Ovary (tissue), 9 donors: ENCODE data around the gene CROCC. TPM values are rescaled to one million over a fixed set of nuclear protein-coding genes. Genes with fewer than 3 reads are reported as not detected.

ENCODE experiments used
- DNase-seq, 5 donors: peaks; one replicate each; pipeline ENCODE4 v3.0.0-alpha.2; 2019 to 2020
- H3K27ac ChIP-seq, 2 donors: fragments of 200-600 bp; one replicate each; pipeline versions ENCODE4 v1.5.1 to v1.8.0; 2019 to 2022
- H3K27me3 ChIP-seq: fragments of 200-600 bp; one replicate; pipeline ENCODE4 v1.8.0; 2022
- H3K36me3 ChIP-seq: fragments of 200-600 bp; sonication (generic); one replicate; pipeline ENCODE4 v1.5.1; 2019
- H3K4me1 ChIP-seq: one replicate; pipeline ENCODE4 v1.8.1; 2013; ENCODE audit warnings: mild to moderate bottlenecking, moderate library complexity; ENCODE audit not compliant: insufficient read depth
- H3K4me3 ChIP-seq: fragments of 200-600 bp; sonication (generic); one replicate; pipeline ENCODE4 v1.5.1; 2017
- H3K9me3 ChIP-seq, 2 donors: fragments of 200-600 bp in 1 of 2; sonication (generic) in 1 of 2; one replicate each; pipeline versions ENCODE4 v1.5.1 to v1.8.1; 2013 to 2019; ENCODE audit warnings: mild to moderate bottlenecking in 1 of 2, moderate library complexity in 1 of 2
- EP300 ChIP-seq: sonication (generic); formaldehyde crosslinking; IDR thresholded peaks from one replicate; pipeline ENCODE4 v1.6.1; 2017; ENCODE audit warnings: antibody characterized with exemption
- POLR2A ChIP-seq: fragments of 450-650 bp; IDR thresholded peaks from one replicate; pipeline ENCODE4 v1.6.1; 2017; ENCODE audit warnings: antibody characterized with exemption, mild to moderate bottlenecking, moderate library complexity
- WGBS, 3 donors: extraction: QIAGEN DNeasy Blood & Tissue Kit in 1 of 3; methylation state at CpG; one replicate each; pipeline versions ENCODE4 v1.1.5 to v1.1.7; 2013 to 2017; 5-methylcytosine and 5-hydroxymethylcytosine counted together
- intact Hi-C, 4 donors: fragments of 100-400 bp; cut with DNase I; formaldehyde crosslinking; loops; one replicate each; pipeline versions ENCODE4 v1.11.0 to v1.15.1; 2022 to 2023
- polyA plus RNA-seq, 2 donors: library from polyadenylated mRNA; stranded (reverse); fragments of 200-250 nt in 1 of 2; fragments of 350-450 nt in 1 of 2; fragmentation: Illumina TruSeq in 1 of 2; extraction: RNeasy Lipid Tissue Mini Kit (QIAGEN cat#74804) in 1 of 2; gene quantifications; one replicate each; pipeline ENCODE4 v1.2.3, GENCODE V29; 2013 to 2014
- total RNA-seq, 7 donors: library from RNA; depleted of rRNA in 2 of 7; stranded (reverse); fragments of >200 nt in 2 of 7; fragmentation: NEBNext Ultra II Directional in 3 of 7; extraction: Animal tissue kit (Norgen Biotek cat#: 25700) in 3 of 7; gene quantifications; one replicate each; pipeline versions ENCODE4 v1.1.0 to v1.2.4, GENCODE V29; 2016 to 2023
- TF ChIP-seq, protein P1 (sequence below), 3 donors: fragments of 450-650 bp in 2 of 3; fragments of 200-600 bp in 1 of 3; IDR thresholded peaks; one replicate each; pipeline versions ENCODE4 v1.5.1 to v1.8.0; 2016 to 2022; ENCODE audit warnings: antibody characterized with exemption in 3 of 3, mild to moderate bottlenecking in 1 of 3
- donor health status: DM: no; HTN: no; CAD: no; lungs with moderate emphysema.
- donor health status: DM: no; HTN: no; CAD: no.
- donor health status: Bipolar disorder and iron deficiency.
- donor health status: DM: yes; HTN: yes; CAD: no.
- donor health status: DM: no; HTN: no; CAD: no.
- donor health status: DM: yes; HTN: yes; CAD: no.

Gene CROCC
- total and polyA plus RNA-seq, 9 donors, result 1.7 to 49.1 (median 33.6) TPM

DNA sequence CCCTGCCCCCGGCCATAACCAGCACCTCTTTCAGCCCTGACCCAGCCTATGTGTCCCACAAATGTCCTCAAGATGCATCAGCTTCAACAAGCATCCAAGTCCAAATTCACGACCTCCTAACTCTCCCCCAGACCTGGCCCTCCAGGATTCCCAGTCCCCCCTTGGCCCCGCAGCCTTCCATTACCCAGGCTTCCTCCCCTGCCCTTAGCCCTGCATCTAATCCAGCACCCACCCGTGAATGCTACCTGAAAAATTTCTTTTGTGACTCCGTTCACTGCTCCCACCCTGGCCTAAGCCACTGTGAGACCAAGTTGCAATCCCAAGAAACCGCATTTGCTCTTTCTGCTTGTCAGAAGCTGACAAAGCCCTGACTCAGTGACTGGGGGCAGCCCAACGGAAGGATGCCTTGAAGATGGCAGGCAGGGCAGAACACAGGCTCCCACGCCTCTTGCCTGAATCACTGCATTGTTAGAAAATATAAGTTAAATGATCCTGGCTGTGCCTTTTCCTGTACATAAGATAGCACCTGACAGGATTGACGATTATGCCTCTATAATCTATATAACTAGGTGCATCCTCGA, 59.6 kb downstream of the CROCC start:
- H3K4me1 ChIP-seq, result peaks cover 7% of the 10 kb centered on the region
- intact Hi-C loops, result no loop called here
- no peak overlapping the region for H3K27ac ChIP-seq
- peak in 1 of 5 donors; percentile 34 for DNase-seq
- no peaks in the 10 kb centered on the region for H3K27me3 ChIP-seq
- no peaks in the 10 kb centered on the region for H3K9me3 ChIP-seq
- no peak overlapping the region for H3K4me3 ChIP-seq
- H3K36me3 ChIP-seq, result no peaks in the 10 kb centered on the region
- WGBS, 3 donors, result 84 to 94% (median 90%) methylated on average over 10 of the region's 10 CpGs
- TF ChIP-seq, protein P1, sequence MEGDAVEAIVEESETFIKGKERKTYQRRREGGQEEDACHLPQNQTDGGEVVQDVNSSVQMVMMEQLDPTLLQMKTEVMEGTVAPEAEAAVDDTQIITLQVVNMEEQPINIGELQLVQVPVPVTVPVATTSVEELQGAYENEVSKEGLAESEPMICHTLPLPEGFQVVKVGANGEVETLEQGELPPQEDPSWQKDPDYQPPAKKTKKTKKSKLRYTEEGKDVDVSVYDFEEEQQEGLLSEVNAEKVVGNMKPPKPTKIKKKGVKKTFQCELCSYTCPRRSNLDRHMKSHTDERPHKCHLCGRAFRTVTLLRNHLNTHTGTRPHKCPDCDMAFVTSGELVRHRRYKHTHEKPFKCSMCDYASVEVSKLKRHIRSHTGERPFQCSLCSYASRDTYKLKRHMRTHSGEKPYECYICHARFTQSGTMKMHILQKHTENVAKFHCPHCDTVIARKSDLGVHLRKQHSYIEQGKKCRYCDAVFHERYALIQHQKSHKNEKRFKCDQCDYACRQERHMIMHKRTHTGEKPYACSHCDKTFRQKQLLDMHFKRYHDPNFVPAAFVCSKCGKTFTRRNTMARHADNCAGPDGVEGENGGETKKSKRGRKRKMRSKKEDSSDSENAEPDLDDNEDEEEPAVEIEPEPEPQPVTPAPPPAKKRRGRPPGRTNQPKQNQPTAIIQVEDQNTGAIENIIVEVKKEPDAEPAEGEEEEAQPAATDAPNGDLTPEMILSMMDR (IDR thresholded peaks at IDR 0.05), result no peak
- TF ChIP-seq POLR2A (no peak), EP300 (no peak)

DNA sequence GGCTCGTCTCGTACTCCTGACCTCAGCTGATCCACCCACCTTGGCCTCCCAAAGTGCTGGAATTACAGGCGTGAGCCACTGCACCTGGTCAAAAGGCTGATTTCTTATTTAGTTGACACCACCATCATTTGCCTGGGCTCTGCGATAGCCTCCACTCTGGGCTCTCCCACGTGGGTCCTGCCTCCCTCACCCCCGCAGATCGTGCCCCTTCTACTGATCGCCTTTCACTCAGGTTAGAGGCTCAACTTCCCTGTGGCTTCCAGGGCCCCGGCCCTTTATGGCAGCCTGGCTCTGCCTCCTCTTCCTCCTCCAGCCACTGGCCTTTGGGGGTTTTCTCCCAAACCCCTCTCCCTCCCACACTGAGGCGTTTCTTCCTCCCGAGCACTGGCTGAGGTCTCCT, 61.2 kb downstream of the CROCC start:
- Histone ChIP-seq H3K4me3 (no peak overlapping the region), H3K27ac (no peak overlapping the region), H3K4me1 (peaks cover 7% of the 10 kb centered on the region), H3K36me3 (no peaks in the 10 kb centered on the region), H3K9me3 (no peaks in the 10 kb centered on the region), H3K27me3 (no peaks in the 10 kb centered on the region)
- intact Hi-C loops, result no loop called here
- 69 to 83% (median 81%) methylated on average over 11 of the region's 11 CpGs for WGBS, 3 donors
- no peak for DNase-seq
- TF ChIP-seq EP300, result no peak
- no peak for TF ChIP-seq POLR2A
- TF ChIP-seq, protein P1 (IDR thresholded peaks at IDR 0.05), result no peak

DNA sequence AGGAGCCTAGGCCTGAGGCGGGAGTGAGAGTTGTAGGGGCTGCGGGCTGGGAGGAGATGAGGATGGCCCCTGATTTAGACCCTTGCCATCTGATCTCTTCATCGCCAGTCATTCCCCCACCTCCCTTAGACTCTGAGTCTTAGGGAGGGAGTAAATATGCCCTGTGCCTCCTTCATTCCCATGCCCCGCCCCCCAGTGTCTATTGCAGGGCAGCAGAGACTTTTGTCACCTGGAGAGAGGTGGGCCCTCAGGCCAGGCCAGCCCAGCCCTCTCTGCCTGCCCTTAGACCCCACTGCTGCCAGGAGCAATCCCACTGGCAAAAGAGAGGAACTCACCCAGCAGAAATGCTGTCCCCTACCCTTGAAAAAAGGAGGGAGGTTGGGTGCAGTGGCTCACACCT, 61.9 kb downstream of the CROCC start:
- TF ChIP-seq, protein P1 (IDR thresholded peaks at IDR 0.05), result no peak
- TF ChIP-seq POLR2A (no peak), EP300 (no peak)
- H3K27me3 ChIP-seq, result no peaks in the 10 kb centered on the region
- peaks cover 7% of the 10 kb centered on the region for H3K4me1 ChIP-seq
- no peaks in the 10 kb centered on the region for H3K9me3 ChIP-seq
- intact Hi-C loops, result no loop called here
- WGBS, 3 donors, result 93 to 95% (median 95%) methylated on average over 4 of the region's 4 CpGs
- H3K27ac ChIP-seq, result no peak overlapping the region
- DNase-seq, result no peak
- H3K36me3 ChIP-seq, result no peaks in the 10 kb centered on the region
- no peak overlapping the region for H3K4me3 ChIP-seq

DNA sequence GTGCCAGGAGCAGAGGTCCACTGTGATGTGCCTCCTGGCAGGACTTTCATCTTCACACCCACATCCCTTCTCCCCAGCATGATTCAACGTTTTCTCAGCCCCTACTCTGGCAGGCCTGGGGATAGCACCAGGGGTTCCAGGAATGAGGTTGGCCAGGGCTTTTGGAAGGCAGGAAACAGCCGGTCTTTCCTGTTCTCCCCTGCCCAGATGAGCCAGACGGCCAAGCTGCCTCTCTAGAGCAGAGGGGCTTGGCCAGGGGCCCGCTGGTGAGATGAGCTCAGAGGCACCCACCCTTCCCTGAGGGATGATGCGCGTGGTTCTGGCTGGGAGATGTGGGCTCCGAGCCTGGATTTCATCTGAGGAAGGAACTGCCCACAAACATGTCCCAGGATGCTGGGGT, 63.0 kb downstream of the CROCC start:
- intact Hi-C loops, result no loop called here
- peak overlapping the region in 1 of 2 donors; percentile 37 for H3K27ac ChIP-seq
- DNase-seq, result peak; percentile 66 to 93 (median 88)

More for the DNA sequence above, 63.0 kb downstream of the CROCC start:
- Histone ChIP-seq H3K9me3 (no peaks in the 10 kb centered on the region), H3K4me1 (peaks cover under 1% of the 10 kb centered on the region), H3K27me3 (no peaks in the 10 kb centered on the region), H3K36me3 (no peaks in the 10 kb centered on the region), H3K4me3 (no peak overlapping the region)
- 4 to 7% (median 5%) methylated on average over 7 of the region's 7 CpGs for WGBS, 3 donors
- no peak for TF ChIP-seq EP300
- TF ChIP-seq, protein P1 (IDR thresholded peaks at IDR 0.05), result no peak
- no peak for TF ChIP-seq POLR2A
